Measurements from ENCODE around the gene IMPA2.
"Not testable (repeated sequence)": the region's sequence is repeated elsewhere in the genome, so short reads cannot be mapped to it uniquely, and the experiment has no call there.

IMPA2 gene

GRCh38 chr18:11951390-11951851 lies 29.9 kb upstream of the IMPA2 start:
- in situ Hi-C loops (cut with MboI; ENCODE audit: low pct_unique_long_range_greater_than_20kb, low sequenced_read_pairs, unreplicated experiment): no loop called here
- no peak for DNase-seq (ENCODE audit: low spot score)
- TF ChIP-seq CTCF (IDR thresholded peaks at IDR 0.05; ENCODE audit: extremely low read depth, insufficient read depth, missing control alignments): no peak

GRCh38 chr18:11953113-11953512 lies 28.2 kb upstream of the IMPA2 start:
- no peak for DNase-seq (ENCODE audit: low spot score)
- TF ChIP-seq CTCF (IDR thresholded peaks at IDR 0.05; ENCODE audit: extremely low read depth, insufficient read depth, missing control alignments): no peak
- in situ Hi-C loops (cut with MboI; ENCODE audit: low pct_unique_long_range_greater_than_20kb, low sequenced_read_pairs, unreplicated experiment): no loop called here

GRCh38 chr18:11955239-11956029 lies 25.9 kb upstream of the IMPA2 start:
- TF ChIP-seq CTCF (IDR thresholded peaks at IDR 0.05; ENCODE audit: extremely low read depth, insufficient read depth, missing control alignments): no peak
- in situ Hi-C loops (cut with MboI; ENCODE audit: low pct_unique_long_range_greater_than_20kb, low sequenced_read_pairs, unreplicated experiment): no loop called here
- DNase-seq (ENCODE audit: low spot score): no peak

- no peak for TF ChIP-seq CTCF (IDR thresholded peaks at IDR 0.05; ENCODE audit: extremely low read depth, insufficient read depth, missing control alignments)
- no peak for DNase-seq (ENCODE audit: low spot score)
- in situ Hi-C loops (cut with MboI; ENCODE audit: low pct_unique_long_range_greater_than_20kb, low sequenced_read_pairs, unreplicated experiment): no loop called here
Observed at GRCh38 chr18:11956371-11957308, 24.7 kb upstream of the IMPA2 start.

GRCh38 chr18:11957636-11958035 lies 23.7 kb upstream of the IMPA2 start:
- no peak for TF ChIP-seq CTCF (IDR thresholded peaks at IDR 0.05; ENCODE audit: extremely low read depth, insufficient read depth, missing control alignments)
- in situ Hi-C loops (cut with MboI; ENCODE audit: low pct_unique_long_range_greater_than_20kb, low sequenced_read_pairs, unreplicated experiment): no loop called here
- no peak for DNase-seq (ENCODE audit: low spot score)

- DNase-seq (ENCODE audit: low spot score); in situ Hi-C loops (cut with MboI; ENCODE audit: low pct_unique_long_range_greater_than_20kb, low sequenced_read_pairs, unreplicated experiment): not testable (repeated sequence)
Observed at GRCh38 chr18:11959651-11960050, 21.7 kb upstream of the IMPA2 start.
